Stomach (tissue), 4 donors: ENCODE data around the gene VOPP1.

ENCODE experiments used
- CTCF ChIP-seq, 7 experiments: fragments of 450-650 bp in 4 of 7; fragments of 200-600 bp in 3 of 7; sonication (generic) in 3 of 7; IDR thresholded peaks; one replicate each; pipeline ENCODE4 v1.5.1; 2016 to 2019; ENCODE audit warnings: antibody characterized with exemption in 7 of 7, control low read depth in 2 of 7, mild to moderate bottlenecking in 1 of 7
- POLR2A ChIP-seq, 4 donors: fragments of 450-650 bp; IDR thresholded peaks; one replicate each; pipeline ENCODE4 v1.6.1; 2016; ENCODE audit warnings: antibody characterized with exemption in 4 of 4, control low read depth in 2 of 4, mild to moderate bottlenecking in 1 of 4, moderate library complexity in 1 of 4

GRCh38 chr7:55575733-55576132, 3.4 kb upstream of the VOPP1 start:
- TF ChIP-seq CTCF (IDR thresholded peaks at IDR 0.05) (no peak), POLR2A (IDR thresholded peaks at IDR 0.05) (no peak)
